ENCODE data around the gene TWNK.

GRCh38 chr10:101000915-101001658, 13.7 kb downstream of the TWNK start:
- peak in 2 of 3 donors; percentile 49 to 61 for TF ChIP-seq POLR2A (IDR thresholded peaks at IDR 0.05)
- no peak for TF ChIP-seq CTCF (IDR thresholded peaks at IDR 0.05)
